Upper lobe of left lung (tissue), 4 donors: Measurements from ENCODE around the gene SOX30.
A peak's percentile ranks its signal among the peaks of the same experiment; 100 is the strongest.

Source experiments
- CTCF ChIP-seq, 6 experiments: fragments of 450-650 bp in 4 of 6; fragments of 200-600 bp in 2 of 6; sonication (generic) in 2 of 6; IDR thresholded peaks; one replicate each; pipeline ENCODE4 v1.5.1; 2016 to 2019; ENCODE audit warnings: antibody characterized with exemption in 6 of 6
- POLR2A ChIP-seq, 4 donors: fragments of 450-650 bp; IDR thresholded peaks; one replicate each; pipeline ENCODE4 v1.5.1; 2016 to 2017; ENCODE audit warnings: antibody characterized with exemption in 4 of 4, mild to moderate bottlenecking in 2 of 4
- POLR2AphosphoS5 ChIP-seq, 2 donors: sonication (generic); formaldehyde crosslinking; IDR thresholded peaks; one replicate each; pipeline ENCODE4 v1.5.1; 2017; ENCODE audit warnings: antibody characterized with exemption in 2 of 2

DNA sequence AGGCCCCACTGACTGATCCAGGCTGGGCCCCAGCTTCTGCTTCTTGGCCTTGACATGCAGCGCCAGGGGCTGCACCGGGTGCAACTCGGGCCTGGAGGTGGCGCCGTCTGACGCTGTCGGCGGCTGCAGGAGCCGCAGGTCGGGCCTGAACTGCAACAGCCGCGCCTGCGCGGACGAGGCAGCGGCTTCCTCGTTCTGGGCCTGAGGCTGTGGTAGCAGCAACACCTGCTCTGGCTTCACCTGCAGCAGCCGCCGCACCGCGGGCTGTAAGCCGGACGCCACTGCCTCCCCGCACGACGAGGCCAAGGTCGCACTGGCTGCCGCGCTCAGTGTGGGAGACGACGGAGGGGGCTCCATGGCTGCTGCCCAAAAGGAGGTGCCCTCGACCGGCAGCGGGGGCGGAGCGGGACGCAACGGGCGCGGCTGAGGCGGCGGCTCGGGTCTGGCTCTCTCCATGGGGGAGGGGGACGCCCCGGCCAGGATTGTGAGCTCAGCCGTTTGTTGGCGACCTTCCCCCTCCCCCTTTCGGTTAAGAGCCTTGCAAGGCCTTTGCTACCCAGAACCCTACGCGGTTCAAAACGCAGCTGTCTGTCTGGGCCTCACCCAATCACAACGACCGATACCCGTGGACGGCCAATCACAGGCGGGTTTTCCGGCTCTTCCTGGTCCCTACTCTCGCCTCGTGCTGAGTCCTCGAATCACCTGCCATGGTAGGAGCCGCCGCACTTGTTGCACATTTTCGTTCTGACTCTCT is 438 bp downstream of the SOX30 start:
- TF ChIP-seq CTCF (IDR thresholded peaks at IDR 0.05) (peak in 4 of 6 experiments; percentile 35 to 54 (median 46)), POLR2A (IDR thresholded peaks at IDR 0.05) (no peak), POLR2AphosphoS5 (IDR thresholded peaks at IDR 0.05) (no peak)
